OCI-LY3 (cell line): Measurements from ENCODE around the gene MAPT.

Experiments
- H2AFZ ChIP-seq: fragments of 200-600, 300-600 bp; shearing (Covaris generic); 2 replicates; pipeline ENCODE4 v1.6.0; 2014; ENCODE audit warnings: antibody characterized with exemption, low read depth, low read length
- H3K27ac ChIP-seq: fragments of 200-600, 300-600 bp; sonication (generic); 2 replicates; pipeline ENCODE4 v1.5.1; 2014; ENCODE audit warnings: mild to moderate bottlenecking, low read length, moderate library complexity, mixed read lengths
- H3K27me3 ChIP-seq: fragments of 200-600, 300-600 bp; sonication (generic); 2 replicates; pipeline ENCODE4 v1.6.1; 2014; ENCODE audit warnings: low read depth, low read length, mixed read lengths
- H3K36me3 ChIP-seq: fragments of 200-600, 300-600 bp; sonication (generic); replicated peaks from 2 replicates; pipeline ENCODE3; 2014; ENCODE audit warnings: low read depth, low read length, mixed read lengths
- H3K4me1 ChIP-seq: fragments of 300-600, 200-600 bp; sonication (generic); 2 replicates; pipeline ENCODE4 v1.6.1; 2014; ENCODE audit warnings: low read length, mixed read lengths
- H3K4me2 ChIP-seq: fragments of 200-600, 300-600 bp; sonication (generic); 2 replicates; pipeline ENCODE4 v1.6.1; 2014; ENCODE audit warnings: low read length, mixed read lengths
- H3K4me3 ChIP-seq: fragments of 300-600, 200-600 bp; sonication (generic); 2 replicates; pipeline ENCODE4 v1.5.1; 2014; ENCODE audit warnings: antibody characterized with exemption, mild to moderate bottlenecking, low read length, moderate library complexity
- H3K79me2 ChIP-seq: fragments of 300-600, 200-600 bp; shearing (Covaris generic); 2 replicates; pipeline ENCODE4 v1.6.1; 2014; ENCODE audit warnings: mild to moderate bottlenecking, low read length, mixed read lengths
- H3K9ac ChIP-seq: fragments of 300-600, 200-600 bp; shearing (Covaris generic); 2 replicates; pipeline ENCODE4 v1.6.0; 2014; ENCODE audit warnings: mild to moderate bottlenecking, low read length, moderate library complexity
- H3K9me3 ChIP-seq: fragments of 200-600, 300-600 bp; shearing (Covaris generic); 2 replicates; pipeline ENCODE4 v1.6.1; 2014; ENCODE audit warnings: low read length, mixed read lengths; ENCODE audit not compliant: insufficient read depth
- H4K20me1 ChIP-seq: fragments of 200-600, 300-600 bp; sonication (generic); 2 replicates; pipeline ENCODE4 v1.6.1; 2016; ENCODE audit warnings: low read length, mixed read lengths; ENCODE audit not compliant: insufficient read depth
- CTCF ChIP-seq: fragments of 200-600, 300-600 bp; sonication (generic); IDR thresholded peaks from 2 replicates; pipeline ENCODE4 v1.5.1; 2014; ENCODE audit warnings: antibody characterized with exemption, low read length, low read depth
- EZH2phosphoT487 ChIP-seq: fragments of 200-600 bp; shearing (Covaris generic); IDR thresholded peaks from 2 replicates; pipeline ENCODE4 v1.6.1; 2018; ENCODE audit warnings: antibody characterized with exemption, mixed run types, low read depth

The MAPT gene

GRCh38 chr17:45869676-45870341, 24.5 kb upstream of the MAPT start:
- H2AFZ ChIP-seq = no peak overlapping the region
- H3K9me3 ChIP-seq = no peaks in the 10 kb centered on the region
- H3K27ac ChIP-seq = no peak overlapping the region
- no peak overlapping the region for H3K9ac ChIP-seq
- no peak for TF ChIP-seq CTCF
- no peak for TF ChIP-seq EZH2phosphoT487
- H3K4me1 ChIP-seq = no peaks in the 10 kb centered on the region
- H3K4me3 ChIP-seq = no peak overlapping the region
- H3K79me2 ChIP-seq = no peaks in the 10 kb centered on the region
- peaks cover 25% of the 10 kb centered on the region for H3K27me3 ChIP-seq
- no peak overlapping the region for H3K4me2 ChIP-seq
- H3K36me3 ChIP-seq = no peaks in the 10 kb centered on the region
- H4K20me1 ChIP-seq = no peaks in the 10 kb centered on the region

GRCh38 chr17:45870342-45870974, 23.9 kb upstream of the MAPT start:
- Histone ChIP-seq H2AFZ (no peak overlapping the region), H3K9me3 (no peaks in the 10 kb centered on the region), H3K4me2 (no peak overlapping the region), H3K27ac (no peak overlapping the region), H3K4me1 (no peaks in the 10 kb centered on the region), H3K27me3 (peaks cover 18% of the 10 kb centered on the region), H3K79me2 (no peaks in the 10 kb centered on the region), H3K36me3 (no peaks in the 10 kb centered on the region), H3K4me3 (no peak overlapping the region), H4K20me1 (no peaks in the 10 kb centered on the region), H3K9ac (no peak overlapping the region)
- TF ChIP-seq CTCF = no peak
- TF ChIP-seq EZH2phosphoT487 = no peak

GRCh38 chr17:45871718-45872117, 22.6 kb upstream of the MAPT start:
- Histone ChIP-seq H3K27me3 (peaks cover 15% of the 10 kb centered on the region; the same call in 1 of the 2 replicates), H3K36me3 (no peaks in the 10 kb centered on the region), H2AFZ (no peak overlapping the region), H3K9ac (no peak overlapping the region), H3K4me3 (no peak overlapping the region), H3K79me2 (no peaks in the 10 kb centered on the region), H4K20me1 (no peaks in the 10 kb centered on the region), H3K4me2 (no peak overlapping the region), H3K4me1 (no peaks in the 10 kb centered on the region), H3K27ac (no peak overlapping the region), H3K9me3 (no peaks in the 10 kb centered on the region)
- TF ChIP-seq EZH2phosphoT487 (no peak), CTCF (no peak)

GRCh38 chr17:45873728-45874127, 20.6 kb upstream of the MAPT start:
- Histone ChIP-seq H3K4me1 (no peaks in the 10 kb centered on the region), H3K9ac (no peak overlapping the region), H2AFZ (no peak overlapping the region), H3K27me3 (peaks cover 18% of the 10 kb centered on the region; the same call in 1 of the 2 replicates), H3K9me3 (peaks cover 2% of the 10 kb centered on the region; the same call in 1 of the 2 replicates), H3K4me2 (no peak overlapping the region), H3K27ac (no peak overlapping the region), H3K36me3 (no peaks in the 10 kb centered on the region), H3K4me3 (no peak overlapping the region), H3K79me2 (no peaks in the 10 kb centered on the region), H4K20me1 (no peaks in the 10 kb centered on the region)
- TF ChIP-seq CTCF = no peak
- no peak for TF ChIP-seq EZH2phosphoT487
